GM12872 (cell line): ENCODE results near the gene BBX.

Experiments used
- TF ChIP-seq, protein P1 (sequence below): IDR thresholded peaks from 3 replicates; pipeline ENCODE4 v1.5.1; 2011; ENCODE audit warnings: low read depth, mild to moderate bottlenecking, low read length, moderate library complexity; ENCODE audit not compliant: insufficient read depth

The BBX gene

DNA sequence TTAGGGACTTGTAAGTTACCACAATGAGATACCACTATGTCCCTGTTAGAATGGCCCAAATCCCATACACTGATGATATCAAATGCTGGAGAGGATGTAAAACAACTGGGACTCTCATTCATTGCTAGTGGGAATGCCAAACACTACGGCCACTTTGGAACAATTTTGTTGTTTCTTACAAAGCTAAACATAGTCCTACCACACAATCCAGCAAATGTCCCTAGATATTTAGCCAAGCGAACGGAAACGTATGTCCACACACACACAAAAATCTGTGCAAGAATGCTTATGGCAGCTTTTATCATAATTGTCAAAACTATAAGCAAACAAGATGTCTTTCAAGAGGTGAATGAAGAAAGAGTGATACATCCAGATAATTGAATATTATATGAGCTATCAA is 296.9 kb downstream of the BBX start:
- TF ChIP-seq, protein P1, sequence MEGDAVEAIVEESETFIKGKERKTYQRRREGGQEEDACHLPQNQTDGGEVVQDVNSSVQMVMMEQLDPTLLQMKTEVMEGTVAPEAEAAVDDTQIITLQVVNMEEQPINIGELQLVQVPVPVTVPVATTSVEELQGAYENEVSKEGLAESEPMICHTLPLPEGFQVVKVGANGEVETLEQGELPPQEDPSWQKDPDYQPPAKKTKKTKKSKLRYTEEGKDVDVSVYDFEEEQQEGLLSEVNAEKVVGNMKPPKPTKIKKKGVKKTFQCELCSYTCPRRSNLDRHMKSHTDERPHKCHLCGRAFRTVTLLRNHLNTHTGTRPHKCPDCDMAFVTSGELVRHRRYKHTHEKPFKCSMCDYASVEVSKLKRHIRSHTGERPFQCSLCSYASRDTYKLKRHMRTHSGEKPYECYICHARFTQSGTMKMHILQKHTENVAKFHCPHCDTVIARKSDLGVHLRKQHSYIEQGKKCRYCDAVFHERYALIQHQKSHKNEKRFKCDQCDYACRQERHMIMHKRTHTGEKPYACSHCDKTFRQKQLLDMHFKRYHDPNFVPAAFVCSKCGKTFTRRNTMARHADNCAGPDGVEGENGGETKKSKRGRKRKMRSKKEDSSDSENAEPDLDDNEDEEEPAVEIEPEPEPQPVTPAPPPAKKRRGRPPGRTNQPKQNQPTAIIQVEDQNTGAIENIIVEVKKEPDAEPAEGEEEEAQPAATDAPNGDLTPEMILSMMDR: no peak

DNA sequence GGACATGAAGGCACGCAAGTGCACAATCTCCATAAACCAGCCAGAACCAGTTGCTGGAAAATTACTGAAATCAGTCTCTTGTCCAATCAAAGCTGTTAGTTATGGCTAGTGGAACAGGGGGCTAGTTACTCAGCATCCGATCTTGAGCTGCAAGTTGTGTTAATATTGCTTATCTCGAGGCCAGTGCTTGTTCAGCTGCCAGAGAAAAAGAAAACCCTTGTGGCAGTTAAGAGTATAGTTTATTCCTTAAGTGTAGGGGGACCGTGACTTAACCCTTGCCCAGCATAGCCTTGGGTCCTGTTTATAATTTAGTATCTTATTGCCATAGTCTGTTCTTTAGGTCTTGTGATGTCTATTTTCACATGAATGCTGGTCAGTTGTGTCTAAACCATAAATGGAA is 299.5 kb downstream of the BBX start:
- TF ChIP-seq, protein P1: no peak

DNA sequence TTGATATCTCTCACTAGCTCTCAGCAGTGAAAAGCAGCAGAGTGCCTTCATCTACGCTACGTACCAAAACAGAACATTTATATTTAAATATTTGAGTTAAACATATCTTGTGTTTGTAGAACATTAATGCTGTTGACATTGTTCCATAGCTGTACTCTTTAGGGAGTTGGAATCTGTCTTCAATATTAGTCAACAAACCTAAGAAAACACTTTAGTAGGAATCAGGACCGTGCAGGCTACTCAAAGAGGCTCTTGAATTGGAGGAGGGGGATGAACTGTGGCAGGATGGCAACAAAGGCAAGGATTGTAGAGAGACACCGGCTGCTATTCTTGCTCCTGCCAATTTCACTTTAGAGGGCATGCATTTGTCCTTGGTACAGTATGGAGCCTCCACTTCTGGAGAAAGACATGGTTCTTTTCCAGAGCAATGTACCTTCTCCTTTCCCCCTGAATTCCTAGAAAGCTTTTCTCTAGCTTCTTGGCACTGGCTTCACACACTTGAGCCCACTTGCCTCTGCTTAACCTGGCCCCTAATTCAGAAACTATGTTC is 302.1 kb downstream of the BBX start:
- TF ChIP-seq, protein P1: no peak

DNA sequence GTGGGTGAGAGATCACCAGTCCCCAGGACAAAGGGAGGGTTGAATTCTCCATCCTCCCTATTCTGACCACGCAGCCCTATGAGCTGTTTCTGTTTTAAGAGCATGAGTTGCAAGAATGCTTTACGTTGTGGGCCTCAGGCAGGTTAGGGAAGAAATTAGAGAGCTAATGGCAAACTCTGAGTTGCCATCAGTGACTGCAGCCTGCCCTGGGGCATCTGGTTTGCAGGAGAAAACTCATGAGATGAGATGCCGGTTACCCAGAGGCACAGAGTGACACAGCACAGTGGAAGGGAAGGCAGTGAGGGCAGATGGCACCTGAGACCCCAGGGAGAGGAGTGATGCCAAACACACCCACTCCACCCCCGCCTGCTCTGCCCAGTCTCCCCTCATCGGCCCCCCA is 302.8 kb downstream of the BBX start:
- TF ChIP-seq, protein P1: no peak

DNA sequence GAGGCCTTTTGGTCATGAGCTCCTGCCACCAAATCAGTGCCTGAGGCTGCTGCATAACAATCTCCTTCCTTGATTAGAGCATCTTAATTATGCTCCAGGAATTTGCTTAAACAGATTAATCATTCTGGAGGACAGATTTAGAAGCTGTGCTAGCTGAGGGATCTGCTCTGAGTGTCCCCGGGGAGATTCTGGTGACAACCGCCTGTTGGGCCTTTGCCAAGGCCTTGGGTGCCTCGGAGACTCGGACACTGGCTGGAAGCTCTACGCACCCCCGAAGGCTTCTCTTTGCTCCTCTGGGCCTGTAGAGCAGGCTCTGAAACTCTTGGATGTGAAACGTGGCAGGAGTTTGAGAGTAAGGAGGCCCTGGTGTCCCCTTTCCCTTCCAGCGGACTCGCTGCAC is 304.0 kb downstream of the BBX start:
- TF ChIP-seq, protein P1: no peak

- TF ChIP-seq, protein P1: no peak
Observed at GRCh38 chr3:107829185-107829584, 306.4 kb downstream of the BBX start.

DNA sequence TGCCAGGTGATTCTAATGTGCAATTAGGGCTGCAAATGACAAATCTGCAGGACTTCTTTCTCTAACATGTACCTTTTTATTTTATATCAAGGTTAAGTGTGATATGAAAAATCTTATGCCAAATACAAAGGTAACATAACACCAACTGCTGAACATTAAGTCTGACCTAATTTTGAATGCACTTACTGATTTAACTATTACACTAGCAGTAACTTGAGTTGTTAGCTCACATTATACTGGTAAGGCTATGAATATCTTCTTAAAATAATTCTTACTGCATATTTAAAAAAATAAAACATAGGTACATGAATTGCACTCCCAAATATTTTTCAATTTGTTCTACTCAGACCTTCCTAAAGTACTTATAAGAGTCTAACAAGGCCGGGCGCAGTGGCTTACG is 308.8 kb downstream of the BBX start:
- TF ChIP-seq, protein P1: no peak
